SK-N-SH treated with all-trans-retinoic acid at 6 μM for 48 hours (cell line): ENCODE results near the gene PTPN7.

Source experiments
- ATAC-seq: fragments of 200-7000 bp; cut with Tn5 transposase; 3 replicates; pipeline ENCODE4 v1.9.1; 2020; ENCODE audit warnings: mild to moderate bottlenecking, moderate library complexity
- ARNTL ChIP-seq: fragments of 450-650 bp; formaldehyde crosslinking; IDR thresholded peaks from 2 replicates; pipeline ENCODE4 v1.5.0; 2020; ENCODE audit warnings: low read depth, mild to moderate bottlenecking, moderate library complexity, borderline replicate concordance
- CREB5 ChIP-seq: fragments of 250-450 bp; sonication (Bioruptor Pico); IDR thresholded peaks from 2 replicates; pipeline ENCODE4 v1.5.1; 2020; ENCODE audit warnings: low read depth, mild to moderate bottlenecking, moderate library complexity
- CSDC2 ChIP-seq: fragments of 250-450 bp; sonication (Bioruptor Pico); IDR thresholded peaks from 2 replicates; pipeline ENCODE4 v1.5.0; 2020; ENCODE audit warnings: mild to moderate bottlenecking, moderate library complexity
- CSRNP3 ChIP-seq: fragments of 250-450 bp; sonication (Bioruptor Pico); IDR thresholded peaks from 2 replicates; pipeline ENCODE4 v1.5.1; 2021; ENCODE audit warnings: mild to moderate bottlenecking, moderate library complexity
- ESRRG ChIP-seq: fragments of 250-450 bp; sonication (Bioruptor Pico); IDR thresholded peaks from 2 replicates; pipeline ENCODE4 v1.6.1; 2021; ENCODE audit warnings: mild to moderate bottlenecking
- GLIS3 ChIP-seq: fragments of 250-450 bp; sonication (Bioruptor Pico); IDR thresholded peaks from 2 replicates; pipeline ENCODE4 v1.5.0; 2020; ENCODE audit warnings: mild to moderate bottlenecking, moderate library complexity
- ISL1 ChIP-seq: fragments of 250-450 bp; sonication (Bioruptor Pico); IDR thresholded peaks from 2 replicates; pipeline ENCODE4 v2.1.2; 2022; ENCODE audit warnings: mild to moderate bottlenecking, moderate library complexity
- PATZ1 ChIP-seq: fragments of 250-450 bp; sonication (Bioruptor Pico); IDR thresholded peaks from 2 replicates; pipeline ENCODE4 v1.8.0; 2020; ENCODE audit warnings: mild to moderate bottlenecking, moderate library complexity, borderline replicate concordance
- POU6F1 ChIP-seq: fragments of 250-450 bp; sonication (Bioruptor Pico); IDR thresholded peaks from 2 replicates; pipeline ENCODE4 v1.8.0; 2021; ENCODE audit warnings: low read depth, mild to moderate bottlenecking, moderate library complexity, borderline replicate concordance
- PPARA ChIP-seq: fragments of 250-450 bp; sonication (Bioruptor Pico); IDR thresholded peaks from 2 replicates; pipeline ENCODE4 v1.5.0; 2020; ENCODE audit warnings: mild to moderate bottlenecking, borderline replicate concordance
- RARB ChIP-seq: fragments of 250-450 bp; sonication (Bioruptor Pico); IDR thresholded peaks from 2 replicates; pipeline ENCODE4 v1.8.0; 2021; ENCODE audit warnings: mild to moderate bottlenecking, moderate library complexity
- TCF4 ChIP-seq: fragments of 250-450 bp; sonication (Bioruptor Pico); IDR thresholded peaks from 2 replicates; pipeline ENCODE4 v1.8.0; 2021; ENCODE audit warnings: mild to moderate bottlenecking, moderate library complexity, borderline replicate concordance
- TOX ChIP-seq: fragments of 250-450 bp; sonication (Bioruptor Pico); IDR thresholded peaks from 2 replicates; pipeline ENCODE4 v1.8.0; 2021; ENCODE audit warnings: mild to moderate bottlenecking, moderate library complexity, borderline replicate concordance
- TSHZ2 ChIP-seq: fragments of 250-450 bp; sonication (Bioruptor Pico); IDR thresholded peaks from 2 replicates; pipeline ENCODE4 v1.5.0; 2020; ENCODE audit warnings: mild to moderate bottlenecking, moderate library complexity
- ZFP30 ChIP-seq: fragments of 450-650 bp; formaldehyde crosslinking; IDR thresholded peaks from 2 replicates; pipeline ENCODE4 v1.5.0; 2022; ENCODE audit warnings: mild to moderate bottlenecking, moderate library complexity
- ZNF8 ChIP-seq: fragments of 450-650 bp; formaldehyde crosslinking; IDR thresholded peaks from 2 replicates; pipeline ENCODE4 v1.5.0; 2020; ENCODE audit warnings: mild to moderate bottlenecking, moderate library complexity

Gene PTPN7

GRCh38 chr1:202145068-202145743, 15.2 kb downstream of the PTPN7 start:
- ATAC-seq, result peak; percentile 49
- TF ChIP-seq ZNF8 (CRISPR knock-in tag) (no peak), POU6F1 (CRISPR knock-in tag) (no peak), GLIS3 (CRISPR knock-in tag) (no peak), ARNTL (no peak), TOX (CRISPR knock-in tag) (no peak), TCF4 (CRISPR knock-in tag) (no peak), PPARA (no peak)

- ATAC-seq, result peak; percentile 84
- no peak for TF ChIP-seq RARB
- TF ChIP-seq ESRRG (CRISPR knock-in tag), result no peak
- no peak for TF ChIP-seq CREB5 (CRISPR knock-in tag)
- no peak for TF ChIP-seq PATZ1
- no peak for TF ChIP-seq CSRNP3
- no peak for TF ChIP-seq TSHZ2 (CRISPR knock-in tag)
- no peak for TF ChIP-seq ISL1 (CRISPR knock-in tag)
- no peak for TF ChIP-seq POU6F1 (CRISPR knock-in tag)
- no peak for TF ChIP-seq ZFP30 (CRISPR knock-in tag)
- TF ChIP-seq ARNTL, result no peak
- TF ChIP-seq ZNF8 (CRISPR knock-in tag), result no peak
- TF ChIP-seq TOX (CRISPR knock-in tag), result no peak
- no peak for TF ChIP-seq CSDC2 (CRISPR knock-in tag)
These were observed 15.9 kb downstream of the PTPN7 start, which contains the start of gene ARL8A for GRCh38 chr1:202144402-202145067. Gene ARL8A (minus strand): TSS chr1:202144737. CDS start chr1:202144572, 165 bp downstream.

- peak; percentile 42 for ATAC-seq
- TF ChIP-seq PPARA, result no peak
- TF ChIP-seq PATZ1, result peak; percentile 69; the same call in 1 of the 2 replicates
- TF ChIP-seq, all 23 proteins: peak for 1
These were observed 16.5 kb downstream of the PTPN7 start for GRCh38 chr1:202143768-202144401.
